ENCODE results near the gene ZFR. TPM values are rescaled to one million over a fixed set of nuclear protein-coding genes. Genes with fewer than 3 reads are reported as not detected.
"Not testable (repeated sequence)": the region's sequence is repeated elsewhere in the genome, so short reads cannot be mapped to it uniquely, and the experiment has no call there.

The ZFR gene
- total and polyA plus RNA-seq, 2 experiments from 2014 or later, result 103 to 124 TPM

DNA sequence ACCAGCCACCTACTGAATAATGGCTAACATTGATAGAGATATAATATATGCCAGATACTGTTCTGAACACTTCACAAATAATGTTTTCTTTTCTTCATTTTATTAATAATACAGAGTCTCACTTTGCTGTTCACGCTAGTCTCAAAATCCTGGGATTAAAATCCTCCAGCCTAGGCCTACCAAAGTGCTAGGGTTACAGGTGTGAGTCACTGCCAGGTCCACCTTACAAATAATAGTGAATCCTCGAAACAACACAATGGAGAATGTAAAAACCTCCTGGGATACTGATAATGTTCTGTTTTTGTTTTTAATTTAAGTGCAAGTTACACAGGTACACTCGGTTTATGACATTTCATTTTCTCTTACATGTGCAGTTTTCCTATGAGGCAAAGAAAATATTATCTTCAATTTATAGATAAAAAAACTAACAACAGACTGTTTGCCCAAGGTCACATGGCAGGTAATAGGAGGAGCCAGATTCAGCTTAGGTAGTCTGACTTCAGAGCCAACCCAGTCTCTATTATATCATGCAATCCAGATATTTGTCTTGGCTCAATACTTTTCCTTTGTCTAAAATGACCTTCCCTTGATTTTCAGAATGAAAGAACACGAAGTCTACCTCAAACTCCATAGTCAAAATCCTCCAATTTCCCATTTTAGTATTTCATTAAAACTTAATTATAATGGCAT, 7.8 kb downstream of the ZFR start:
- Histone ChIP-seq H3K4me2 (ENCODE audit: unreplicated experiment) (no peak overlapping the region), H4K20me1 (ENCODE audit: insufficient read depth) (peaks cover 25% of the 10 kb centered on the region; the same call in 1 of the 2 replicates), H3K9me2 (ENCODE audit: insufficient read depth) (no peaks in the 10 kb centered on the region), H3K36me3 (ENCODE audit: low read depth) (peaks cover 4% of the 10 kb centered on the region; the same call in 1 of the 2 replicates), H3K79me2 (ENCODE audit: insufficient read depth) (peaks cover 100% of the 10 kb centered on the region), H3K27me3 (replicated peaks; ENCODE audit: insufficient read depth) (no peaks in the 10 kb centered on the region), H3K4me1 (ENCODE audit: insufficient read depth) (peaks cover 6% of the 10 kb centered on the region), H2AFZ (no peak overlapping the region), H3K27ac (no peak overlapping the region), H3K4me3 (no peak overlapping the region), H3K9ac (no peak overlapping the region), H3K9me3 (ENCODE audit: low read depth) (no peaks in the 10 kb centered on the region), H3F3A (ENCODE audit: insufficient read depth) (0 out of 2 replicates have a peak, but pooled peaks cover 5% of the 10 kb centered on the region)
- no peak for DNase-seq
- in situ Hi-C loops (cut with MboI), result no loop called here
- TF ChIP-seq EZH2phosphoT487 (IDR thresholded peaks at IDR 0.05; ENCODE audit: insufficient read depth, low read depth) (no peak), EZH2 (IDR thresholded peaks at IDR 0.05; ENCODE audit: insufficient read depth, poor library complexity, severe bottlenecking) (no peak)
- 99% methylated on average over 4 of the region's 4 CpGs for WGBS, 2 experiments (ENCODE audit: low coverage in 1 of 2, low lambda C conversion rate in 2 of 2, missing lambda C conversion rate in 2 of 2)

DNA sequence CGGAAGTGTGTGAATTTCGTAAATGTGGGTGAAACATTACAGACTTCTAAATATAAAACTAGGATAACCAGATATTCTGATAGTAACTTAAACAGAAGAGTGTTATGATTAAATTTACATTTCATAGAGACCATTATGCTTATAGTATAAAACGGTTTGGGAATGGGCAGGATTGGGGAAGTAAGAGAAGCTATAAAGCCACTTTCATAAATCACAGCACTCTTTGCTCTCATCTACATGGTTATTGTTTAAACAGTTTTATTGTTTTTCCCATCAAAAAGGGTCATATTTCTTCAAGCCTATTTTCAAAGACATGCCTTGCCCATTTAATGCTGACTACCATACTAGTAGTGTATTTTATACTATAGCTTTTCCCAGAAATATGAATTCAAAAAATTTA, 9.2 kb downstream of the ZFR start:
- no peaks in the 10 kb centered on the region for H3K9me3 ChIP-seq (ENCODE audit: low read depth)
- peaks cover 28% of the 10 kb centered on the region for H4K20me1 ChIP-seq (ENCODE audit: insufficient read depth)
- no peaks in the 10 kb centered on the region for H3K9me2 ChIP-seq (ENCODE audit: insufficient read depth)
- no peak overlapping the region for H2AFZ ChIP-seq
- peaks cover 9% of the 10 kb centered on the region; the same call in 1 of the 2 replicates for H3F3A ChIP-seq (ENCODE audit: insufficient read depth)
- in situ Hi-C loops (cut with MboI), result no loop called here
- H3K27me3 ChIP-seq (replicated peaks; ENCODE audit: insufficient read depth), result no peaks in the 10 kb centered on the region
- H3K79me2 ChIP-seq (ENCODE audit: insufficient read depth), result peaks cover 100% of the 10 kb centered on the region
- WGBS, 2 experiments (ENCODE audit: low coverage in 1 of 2, low lambda C conversion rate in 2 of 2, missing lambda C conversion rate in 2 of 2), result 97 to 98% methylated on average over 3 of the region's 3 CpGs
- no peak overlapping the region for H3K27ac ChIP-seq
- no peak overlapping the region for H3K4me3 ChIP-seq
- no peak overlapping the region for H3K9ac ChIP-seq
- TF ChIP-seq EZH2phosphoT487 (IDR thresholded peaks at IDR 0.05; ENCODE audit: insufficient read depth, low read depth) (no peak), EZH2 (IDR thresholded peaks at IDR 0.05; ENCODE audit: insufficient read depth, poor library complexity, severe bottlenecking) (no peak)
- 0 out of 2 replicates have a peak, but pooled peaks cover 4% of the 10 kb centered on the region for H3K36me3 ChIP-seq (ENCODE audit: low read depth)
- H3K4me1 ChIP-seq (ENCODE audit: insufficient read depth), result no peaks in the 10 kb centered on the region
- H3K4me2 ChIP-seq (ENCODE audit: unreplicated experiment), result no peak overlapping the region
- no peak for DNase-seq

GRCh38 chr5:32434221-32434620, 10.3 kb downstream of the ZFR start:
- H3K27ac ChIP-seq, result no peak overlapping the region
- in situ Hi-C loops (cut with MboI), result no loop called here

GRCh38 chr5:32432633-32433032, 11.9 kb downstream of the ZFR start:
- Histone ChIP-seq H4K20me1 (ENCODE audit: insufficient read depth) (peaks cover 24% of the 10 kb centered on the region), H3F3A (ENCODE audit: insufficient read depth) (peaks cover 9% of the 10 kb centered on the region; the same call in 1 of the 2 replicates), H3K9me3 (ENCODE audit: low read depth) (no peaks in the 10 kb centered on the region), H2AFZ (no peak overlapping the region), H3K27ac (no peak overlapping the region), H3K79me2 (ENCODE audit: insufficient read depth) (peaks cover 100% of the 10 kb centered on the region), H3K4me2 (ENCODE audit: unreplicated experiment) (no peak overlapping the region), H3K36me3 (ENCODE audit: low read depth) (no peaks in the 10 kb centered on the region), H3K4me3 (no peak overlapping the region), H3K9me2 (ENCODE audit: insufficient read depth) (no peaks in the 10 kb centered on the region), H3K27me3 (replicated peaks; ENCODE audit: insufficient read depth) (no peaks in the 10 kb centered on the region), H3K9ac (no peak overlapping the region), H3K4me1 (ENCODE audit: insufficient read depth) (no peaks in the 10 kb centered on the region)
- DNase-seq, result no peak
- in situ Hi-C loops (cut with MboI), result no loop called here
- 98 to 99% methylated on average over 2 to 3 of the region's 3 CpGs for WGBS, 2 experiments (ENCODE audit: low coverage in 1 of 2, low lambda C conversion rate in 2 of 2, missing lambda C conversion rate in 2 of 2)
- TF ChIP-seq EZH2phosphoT487 (IDR thresholded peaks at IDR 0.05; ENCODE audit: insufficient read depth, low read depth) (no peak), EZH2 (IDR thresholded peaks at IDR 0.05; ENCODE audit: insufficient read depth, poor library complexity, severe bottlenecking) (no peak)

More at GRCh38 chr5:32434221-32434620, 10.3 kb downstream of the ZFR start:
- H3K27me3 ChIP-seq (replicated peaks; ENCODE audit: insufficient read depth), result no peaks in the 10 kb centered on the region
- no peak for DNase-seq
- WGBS, 2 experiments (ENCODE audit: low coverage in 1 of 2, low lambda C conversion rate in 2 of 2, missing lambda C conversion rate in 2 of 2), result 42 to 55% methylated on average over 1 of the region's 1 CpG
- H3K4me2 ChIP-seq (ENCODE audit: unreplicated experiment), result no peak overlapping the region
- H3K9ac ChIP-seq, result no peak overlapping the region
- H3K36me3 ChIP-seq (ENCODE audit: low read depth), result 0 out of 2 replicates have a peak, but pooled peaks cover 1% of the 10 kb centered on the region
- no peak overlapping the region for H2AFZ ChIP-seq
- no peaks in the 10 kb centered on the region for H3K9me3 ChIP-seq (ENCODE audit: low read depth)
- H4K20me1 ChIP-seq (ENCODE audit: insufficient read depth), result peaks cover 29% of the 10 kb centered on the region
- H3K9me2 ChIP-seq (ENCODE audit: insufficient read depth), result no peaks in the 10 kb centered on the region
- TF ChIP-seq EZH2 (IDR thresholded peaks at IDR 0.05; ENCODE audit: insufficient read depth, poor library complexity, severe bottlenecking) (no peak), EZH2phosphoT487 (IDR thresholded peaks at IDR 0.05; ENCODE audit: insufficient read depth, low read depth) (no peak)
- H3F3A ChIP-seq (ENCODE audit: insufficient read depth), result peaks cover 9% of the 10 kb centered on the region; the same call in 1 of the 2 replicates
- no peak overlapping the region for H3K4me3 ChIP-seq
- H3K4me1 ChIP-seq (ENCODE audit: insufficient read depth), result no peaks in the 10 kb centered on the region
- peaks cover 100% of the 10 kb centered on the region for H3K79me2 ChIP-seq (ENCODE audit: insufficient read depth)

DNA sequence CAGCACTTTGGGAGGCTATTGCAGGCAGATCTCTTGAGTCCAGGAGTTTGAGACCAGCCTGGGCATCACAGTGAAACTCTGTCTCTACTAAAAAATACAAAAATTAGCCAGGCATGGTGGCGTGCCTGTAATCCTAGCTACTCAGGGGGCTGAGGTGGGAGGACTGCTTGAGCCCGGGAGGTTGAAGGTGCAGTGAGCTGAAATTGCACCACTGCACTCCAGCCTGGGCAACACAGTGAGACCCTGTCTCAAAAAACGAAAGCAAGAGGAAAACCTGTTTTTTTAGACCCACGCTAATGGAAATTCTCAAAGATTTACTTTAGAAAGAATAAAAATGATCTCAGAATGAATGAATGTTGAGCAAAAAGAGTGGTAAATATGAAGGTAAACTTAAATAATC, 13.7 kb downstream of the ZFR start:
- H3K9ac ChIP-seq; in situ Hi-C loops (cut with MboI); DNase-seq; H2AFZ ChIP-seq; H3K9me2 ChIP-seq (ENCODE audit: insufficient read depth); H3K4me1 ChIP-seq (ENCODE audit: insufficient read depth); H3K27me3 ChIP-seq (replicated peaks; ENCODE audit: insufficient read depth); H3K27ac ChIP-seq; H3K4me3 ChIP-seq; H3K4me2 ChIP-seq (ENCODE audit: unreplicated experiment); H3K36me3 ChIP-seq (ENCODE audit: low read depth); H3K9me3 ChIP-seq (ENCODE audit: low read depth): not testable (repeated sequence)
- WGBS, 2 experiments (ENCODE audit: low coverage in 1 of 2, low lambda C conversion rate in 2 of 2, missing lambda C conversion rate in 2 of 2), result 80 to 81% methylated on average over 4 of the region's 4 CpGs
- Histone ChIP-seq H3K79me2 (ENCODE audit: insufficient read depth) (peaks cover 100% of the 10 kb centered on the region), H3F3A (ENCODE audit: insufficient read depth) (peaks cover 14% of the 10 kb centered on the region; the same call in 1 of the 2 replicates), H4K20me1 (ENCODE audit: insufficient read depth) (peaks cover 20% of the 10 kb centered on the region)
